NCI-H345 treated with DMSO at 0.1 percent for 48 hours (cell line): ENCODE data around the gene CLCN7.

Source experiments
- DNase-seq: peaks from one replicate; lab custom pipeline; 2025; ENCODE audit not compliant: unreplicated experiment; lab: John Stamatoyannopoulos, UW

Gene CLCN7

DNA sequence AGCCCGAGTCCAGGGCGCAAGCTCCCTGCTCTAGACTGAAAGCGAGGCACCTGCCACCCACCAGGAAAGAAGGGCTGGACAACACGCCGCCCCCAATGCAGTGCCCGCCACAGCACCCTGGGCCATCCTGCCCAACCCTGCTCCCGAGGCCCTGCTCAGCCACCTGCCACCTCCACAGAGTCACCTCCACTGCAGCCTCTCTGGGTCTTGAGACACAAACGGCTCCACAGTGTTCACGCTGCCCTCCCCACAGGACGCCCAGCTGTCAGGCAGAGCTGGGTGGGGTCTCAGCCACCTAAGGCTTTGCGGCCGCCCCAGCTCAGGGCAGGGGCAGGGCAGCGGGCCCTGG is 9.3 kb downstream of the CLCN7 start:
- no peak for DNase-seq

DNA sequence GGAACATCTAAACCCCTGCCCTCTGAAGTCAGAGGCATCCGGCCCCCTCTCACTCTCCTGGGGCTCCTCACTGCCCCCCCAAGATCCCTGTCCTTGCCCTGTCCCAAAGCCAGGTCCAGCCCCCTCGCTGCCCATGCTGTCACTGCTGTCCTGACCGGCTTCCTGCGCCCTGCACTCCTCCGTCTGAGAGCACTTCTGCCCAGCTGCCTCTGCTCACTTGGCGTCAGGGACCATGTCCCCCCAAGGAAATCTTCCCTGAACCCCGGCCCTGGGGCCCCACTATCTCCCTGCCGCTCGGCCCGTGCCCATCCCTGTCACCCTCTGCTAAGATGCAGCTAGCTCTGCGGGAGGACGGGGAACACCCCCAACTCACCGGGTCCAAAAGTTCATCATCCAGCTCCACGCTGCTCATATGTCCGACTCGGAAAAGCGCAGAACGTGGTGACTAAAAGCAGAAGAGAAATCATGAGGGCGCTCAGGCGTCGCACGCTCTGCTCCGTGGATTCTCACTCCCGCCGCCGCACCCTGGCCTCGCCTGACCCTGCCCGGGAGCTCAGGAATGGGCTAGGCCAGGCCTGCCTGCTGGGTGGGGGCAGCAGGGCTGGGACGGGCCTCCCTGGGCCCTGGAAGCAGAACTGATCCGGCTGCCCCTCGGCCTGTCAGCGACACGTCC is 9.8 kb downstream of the CLCN7 start:
- DNase-seq, result no peak

DNA sequence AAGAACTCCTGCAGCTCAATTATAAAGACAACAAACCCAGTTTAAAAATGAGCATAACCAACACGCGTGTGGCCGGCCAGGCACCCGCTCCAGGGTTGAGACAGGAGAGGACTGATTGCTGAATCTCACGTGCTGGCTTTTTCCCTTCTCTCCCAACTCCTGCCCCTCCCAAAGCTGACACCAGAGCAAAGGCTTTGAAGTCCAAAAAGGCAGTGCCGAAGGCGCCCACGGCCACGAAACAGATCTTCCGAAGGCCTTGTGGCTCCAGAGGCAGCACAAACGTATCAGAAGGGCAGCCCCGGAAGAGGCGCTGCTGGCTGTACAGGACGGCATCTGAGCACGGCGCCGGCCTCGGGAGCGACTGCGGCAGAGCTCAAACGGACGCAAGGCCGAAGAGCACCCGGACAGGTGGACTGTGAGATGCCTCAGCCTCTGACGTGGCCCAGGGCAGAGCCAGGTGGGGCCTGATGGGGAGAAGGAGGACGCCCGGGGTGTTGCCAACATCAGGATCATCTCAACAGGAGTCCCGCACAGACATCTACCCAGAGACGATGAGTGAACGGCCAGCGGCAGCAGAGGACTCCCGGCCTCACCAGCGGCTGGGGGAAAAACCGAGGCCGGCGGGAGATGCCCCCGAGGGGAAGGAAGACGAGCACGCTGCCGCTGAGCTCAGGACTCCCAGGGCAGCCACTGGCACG is 10.5 kb downstream of the CLCN7 start:
- DNase-seq, result no peak

DNA sequence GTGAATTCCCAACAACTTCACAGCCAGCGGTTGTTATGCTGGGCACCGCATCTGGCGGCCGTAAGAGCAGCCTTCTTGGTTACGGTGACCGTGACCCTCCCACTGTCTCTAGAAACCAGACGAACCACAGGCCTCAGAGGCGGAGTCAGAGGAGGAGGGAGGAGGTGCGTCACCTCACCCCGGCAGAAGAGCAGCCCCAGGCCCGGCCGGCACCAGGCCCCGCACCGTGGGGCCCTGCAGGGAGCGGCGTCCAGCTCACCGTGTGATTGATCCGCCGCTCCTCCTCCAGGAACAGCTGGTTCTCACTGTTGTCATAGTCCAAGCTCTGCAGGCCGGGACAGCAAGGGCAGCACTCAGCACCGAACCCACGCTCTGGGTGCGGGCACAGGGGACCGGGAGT is 13.7 kb downstream of the CLCN7 start:
- no peak for DNase-seq

DNA sequence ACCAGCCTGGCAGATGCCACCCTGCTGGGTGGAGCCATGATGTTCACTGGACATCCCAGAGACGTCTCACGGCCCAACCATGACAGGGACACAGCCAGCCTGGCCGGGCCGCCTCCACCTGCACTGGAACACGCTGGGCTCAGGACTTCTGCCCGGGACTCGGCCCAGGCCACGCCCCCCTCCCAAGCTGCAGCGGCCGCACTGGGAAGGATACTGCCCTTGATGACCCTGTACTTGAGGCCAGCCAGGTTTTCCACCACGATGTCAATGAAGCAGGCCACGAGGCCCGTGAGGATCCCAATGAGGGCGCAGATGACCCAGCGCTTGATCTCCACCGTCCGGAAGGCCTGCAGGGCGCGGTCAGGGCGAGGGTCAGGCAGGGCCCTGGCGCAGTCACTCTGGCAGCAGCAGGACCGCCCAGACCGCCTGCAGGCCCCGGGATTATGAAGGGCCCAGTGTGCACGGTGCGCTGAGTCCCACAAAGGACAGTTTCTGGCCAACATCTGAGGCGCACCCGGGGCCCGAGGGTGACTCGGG is 14.2 kb downstream of the CLCN7 start:
- DNase-seq, result no peak

DNA sequence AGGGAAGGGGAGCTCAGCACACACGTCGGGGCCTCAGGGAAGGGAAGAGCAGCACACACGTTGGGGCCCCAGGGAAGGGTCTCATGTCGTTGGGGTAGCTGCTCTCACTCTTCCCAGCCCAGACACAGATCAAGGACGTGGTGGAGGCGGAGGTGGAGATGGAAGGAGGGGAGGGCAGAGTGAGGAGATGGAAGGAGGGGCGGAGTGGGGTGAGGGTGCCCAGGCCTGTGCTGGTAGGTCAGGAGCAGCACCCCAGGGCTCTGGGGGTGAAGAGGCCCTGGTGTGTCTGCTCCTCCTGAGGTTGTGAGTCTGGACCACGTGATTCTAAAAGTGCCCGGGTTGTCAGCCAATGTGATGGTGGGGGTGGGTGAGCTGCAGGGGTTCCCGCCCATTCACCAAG is 14.9 kb downstream of the CLCN7 start:
- DNase-seq, result no peak

GRCh38 chr16:1458977-1459341 is 15.9 kb downstream of the CLCN7 start:
- no peak for DNase-seq

GRCh38 chr16:1458336-1458976 is 16.4 kb downstream of the CLCN7 start:
- no peak for DNase-seq

DNA sequence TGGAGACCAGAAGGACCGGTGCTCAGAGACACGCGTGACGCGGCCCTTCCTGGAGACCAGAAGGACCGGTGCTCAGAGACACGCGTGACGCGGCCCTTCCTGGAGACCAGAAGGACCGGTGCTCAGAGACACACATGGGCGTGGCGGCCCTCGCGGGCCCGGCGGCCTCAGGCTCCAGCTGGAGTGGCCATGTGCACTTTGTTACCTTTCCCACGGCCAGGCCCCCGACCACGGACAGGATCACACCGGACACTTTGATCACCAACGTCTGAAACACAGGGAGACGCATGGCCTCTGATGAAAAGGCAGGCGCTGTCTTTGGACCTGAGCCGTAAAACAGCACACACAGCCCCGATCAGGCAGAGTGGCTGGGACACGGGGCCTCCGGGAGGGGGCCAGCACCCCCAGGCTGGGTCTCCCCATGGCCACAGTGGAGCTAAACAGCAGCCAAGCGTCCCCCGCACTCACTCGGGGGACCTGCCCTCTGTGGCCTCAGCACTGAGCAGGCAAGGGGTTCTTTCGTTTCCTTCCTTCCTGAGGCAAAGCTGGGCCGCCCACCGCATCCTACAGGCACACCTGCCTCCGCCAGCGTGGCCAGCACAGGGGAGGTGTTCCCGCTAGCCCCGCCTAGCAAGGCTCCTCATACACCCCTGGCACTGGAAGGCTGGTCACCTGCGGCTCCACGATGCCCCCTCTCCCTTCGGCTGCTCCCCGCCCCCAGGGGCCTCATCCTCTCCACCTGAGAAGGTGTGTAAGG is 17.2 kb downstream of the CLCN7 start:
- DNase-seq, result no peak

- no peak for DNase-seq
Observed at GRCh38 chr16:1456951-1457350, 17.9 kb downstream of the CLCN7 start.

- DNase-seq, result no peak
Observed at GRCh38 chr16:1455190-1456171, 19.3 kb downstream of the CLCN7 start.

DNA sequence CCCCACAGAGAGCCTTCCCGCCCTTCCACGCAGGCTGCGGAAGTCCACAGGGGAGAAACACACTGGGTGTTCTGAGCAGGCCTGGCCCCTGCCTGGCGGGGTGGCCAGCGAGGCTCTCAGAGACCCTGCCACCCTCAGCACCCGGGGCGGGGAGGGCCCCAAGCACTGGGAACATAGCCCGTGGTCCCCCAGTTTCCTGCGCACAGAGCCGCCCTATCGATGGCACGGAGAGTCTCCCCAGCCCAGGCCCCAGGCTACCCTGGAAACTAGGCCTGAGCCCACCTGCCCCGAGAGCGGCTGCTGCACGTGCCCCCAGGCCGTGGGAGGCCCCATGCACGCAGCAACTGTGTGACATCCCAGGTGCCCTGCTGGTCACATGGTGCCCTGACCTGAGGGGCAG is 20.3 kb downstream of the CLCN7 start:
- no peak for DNase-seq

DNA sequence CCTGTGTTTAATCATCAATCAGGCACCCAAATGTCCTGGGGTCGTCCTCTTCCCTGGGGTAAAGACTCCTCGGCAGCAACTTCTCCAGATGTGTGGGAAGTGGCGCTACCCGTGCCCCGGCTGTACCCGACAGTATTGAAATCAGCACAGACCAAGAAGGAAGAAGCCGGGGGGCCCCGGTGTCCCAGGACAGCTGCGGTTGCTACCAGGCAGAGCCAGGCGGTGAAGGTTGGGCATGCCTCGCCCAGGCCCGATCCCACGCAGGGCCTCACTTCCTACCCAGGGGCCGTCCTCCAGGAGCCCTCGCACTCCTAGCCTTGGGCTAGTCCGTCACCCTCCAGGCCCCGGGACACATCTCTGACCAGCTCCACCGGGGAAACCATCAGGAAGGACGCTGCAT is 21.5 kb downstream of the CLCN7 start:
- DNase-seq, result no peak

DNA sequence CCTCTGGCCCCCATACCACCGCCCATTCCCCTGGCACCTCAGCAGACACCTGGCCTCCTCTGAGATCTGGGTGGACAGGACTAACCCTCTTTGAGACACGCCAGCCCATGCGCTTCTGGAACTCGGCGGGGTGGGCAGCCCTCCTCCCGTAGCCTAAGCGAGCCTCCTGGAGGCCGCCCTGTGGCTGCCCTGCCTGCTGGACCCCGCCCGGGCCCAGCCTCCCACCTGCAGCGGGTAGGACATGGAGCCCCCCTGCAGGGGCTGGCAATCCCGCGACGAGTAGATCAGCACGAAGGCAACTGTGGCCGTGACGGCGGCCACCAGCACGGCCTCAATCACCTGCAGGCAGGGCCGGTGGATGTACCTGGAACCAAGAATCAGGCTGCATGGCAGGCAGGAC is 22.3 kb downstream of the CLCN7 start:
- DNase-seq, result no peak

- no peak for DNase-seq
Observed at GRCh38 chr16:1451702-1452392, 23.0 kb downstream of the CLCN7 start.

DNA sequence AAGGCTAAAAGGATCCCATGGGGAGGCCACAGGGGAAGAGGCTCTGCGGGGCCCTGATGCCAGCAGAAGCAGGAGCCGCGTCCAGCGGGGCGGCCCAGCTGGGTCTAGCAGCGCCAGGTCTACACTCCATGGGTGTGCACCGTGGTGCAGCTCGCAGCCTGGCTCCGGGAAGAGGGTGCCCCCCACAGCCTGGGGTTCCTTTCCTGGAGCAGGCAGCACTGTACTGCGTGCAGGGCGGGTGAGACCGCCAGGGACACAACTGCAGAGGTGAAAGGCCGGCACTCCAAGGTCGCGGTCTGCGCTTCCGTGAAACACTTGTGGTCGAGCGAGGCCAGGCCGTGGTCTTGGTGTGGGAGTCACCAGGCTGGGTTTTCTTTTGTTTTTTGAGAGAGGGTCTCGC is 24.0 kb downstream of the CLCN7 start:
- DNase-seq, result no peak

- DNase-seq, result no peak
Observed at GRCh38 chr16:1450218-1450617, 24.6 kb downstream of the CLCN7 start.

GRCh38 chr16:1449201-1449788 is 25.5 kb downstream of the CLCN7 start:
- no peak for DNase-seq

DNA sequence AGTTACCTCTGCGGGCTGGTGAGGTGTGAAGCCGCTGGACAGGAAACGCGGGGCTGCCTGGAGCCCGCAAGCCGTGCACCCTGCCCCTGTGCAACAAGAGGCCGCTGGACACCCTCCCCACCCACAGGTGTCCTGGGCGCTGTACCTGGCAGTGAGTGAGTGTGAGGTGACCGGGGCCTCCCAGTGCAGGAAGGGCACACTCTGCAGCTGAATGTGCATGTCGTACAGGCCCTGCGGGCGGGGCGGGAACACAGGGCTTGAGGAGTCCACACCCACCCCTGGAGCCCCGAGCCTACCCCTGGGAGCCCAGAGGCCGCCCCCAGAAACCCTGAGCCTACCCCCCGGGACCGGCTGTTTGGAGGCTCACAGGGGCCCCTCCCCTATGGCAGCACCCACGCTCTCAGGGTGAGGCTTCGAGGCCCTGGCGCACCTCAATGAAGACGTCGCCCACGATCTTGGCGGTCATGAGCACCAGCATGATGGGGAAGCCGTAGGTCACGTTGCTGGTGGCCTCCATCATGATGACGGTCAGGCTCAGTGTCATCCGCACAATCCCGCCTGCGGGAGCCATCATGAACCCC is 26.2 kb downstream of the CLCN7 start:
- no peak for DNase-seq
